GM18907 (cell line): ENCODE results near the gene CAPN13.

Source experiments
- ATAC-seq: cut with Tn5 transposase; IDR thresholded peaks from one replicate; pipeline ENCODE4 v1.9.1; 2021; ENCODE audit warnings: mild to moderate bottlenecking, moderate library complexity; ENCODE audit not compliant: unreplicated experiment

The CAPN13 gene

GRCh38 chr2:30686000-30686399 is 121.2 kb downstream of the CAPN13 start:
- no peak for ATAC-seq

DNA sequence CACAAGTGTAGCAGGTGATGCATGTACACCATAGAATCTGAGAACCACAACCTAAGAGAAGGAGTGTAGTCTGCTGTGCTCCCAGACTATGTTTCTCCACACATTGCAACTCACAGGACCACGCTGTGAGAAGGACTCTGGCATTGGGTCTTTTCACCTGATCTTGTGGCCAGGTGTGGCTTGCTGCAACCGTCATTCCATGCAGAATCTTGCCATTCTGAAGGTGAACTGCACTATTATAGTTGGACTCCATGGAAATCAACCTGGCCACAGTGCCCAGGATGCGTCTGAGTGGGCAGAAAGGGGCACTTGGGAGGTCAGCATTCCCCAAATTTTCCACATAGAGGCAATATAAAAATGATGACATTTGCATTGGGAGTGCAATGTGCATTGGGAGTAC is 122.2 kb downstream of the CAPN13 start:
- no peak for ATAC-seq

DNA sequence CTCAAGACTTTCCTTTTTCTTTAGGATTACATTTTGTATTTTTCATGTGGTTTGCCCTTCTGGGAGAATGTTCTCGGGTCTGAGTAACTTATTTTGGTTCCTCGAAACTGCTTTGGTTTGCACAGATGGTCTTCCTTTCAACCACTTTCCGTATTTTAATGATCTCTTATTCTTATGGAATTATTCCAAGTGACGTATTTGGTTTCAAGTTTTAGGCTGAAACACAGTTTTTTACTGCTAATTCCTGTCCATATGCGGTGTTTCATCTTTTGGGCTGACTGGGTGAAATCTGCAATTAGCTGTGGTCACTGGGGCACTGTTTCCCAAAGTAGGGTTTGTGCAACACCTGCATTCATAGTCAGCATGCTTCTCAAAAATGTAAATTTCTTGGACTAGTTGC is 122.7 kb downstream of the CAPN13 start:
- no peak for ATAC-seq

DNA sequence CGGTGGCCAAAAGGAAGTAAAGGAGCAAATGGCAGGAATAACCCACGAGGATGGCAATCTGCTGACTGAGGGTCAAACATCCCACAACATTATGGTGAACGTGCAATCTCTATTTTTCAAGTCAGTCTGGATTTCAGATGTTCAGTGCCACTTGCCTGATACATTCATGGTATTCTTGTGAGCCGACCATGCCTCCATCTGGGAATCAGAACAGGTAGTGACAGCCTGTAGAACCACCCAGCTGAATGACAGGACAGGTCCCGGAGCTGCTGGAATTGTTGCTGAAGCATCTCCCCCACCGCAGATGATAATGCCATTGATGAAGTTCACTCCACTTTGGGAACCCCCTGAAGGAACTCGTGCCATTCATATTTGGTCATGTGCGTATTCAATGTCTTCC is 123.2 kb downstream of the CAPN13 start:
- no peak for ATAC-seq

GRCh38 chr2:30683236-30683956 is 123.8 kb downstream of the CAPN13 start:
- ATAC-seq = no peak

DNA sequence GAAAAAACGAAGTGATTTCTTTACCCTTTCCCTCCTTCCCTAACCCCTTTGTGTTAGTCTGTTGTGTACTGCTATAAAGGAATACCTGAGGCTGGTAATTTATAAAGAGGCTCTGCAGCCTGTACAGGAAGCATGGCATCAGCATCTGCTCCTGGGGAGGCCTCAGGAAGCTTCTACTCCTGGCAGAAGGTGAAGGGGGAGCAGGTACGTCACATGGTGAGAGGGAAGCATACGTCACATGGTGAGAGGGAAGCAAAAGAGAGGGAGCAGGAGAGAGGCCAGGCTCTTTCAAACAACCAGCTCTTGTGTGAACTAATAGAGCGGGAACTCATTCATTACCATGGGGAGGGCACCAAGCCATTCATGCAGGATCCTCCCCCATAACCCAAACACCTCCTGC is 126.2 kb downstream of the CAPN13 start:
- no peak for ATAC-seq

GRCh38 chr2:30680121-30680520 is 127.1 kb downstream of the CAPN13 start:
- ATAC-seq = no peak

DNA sequence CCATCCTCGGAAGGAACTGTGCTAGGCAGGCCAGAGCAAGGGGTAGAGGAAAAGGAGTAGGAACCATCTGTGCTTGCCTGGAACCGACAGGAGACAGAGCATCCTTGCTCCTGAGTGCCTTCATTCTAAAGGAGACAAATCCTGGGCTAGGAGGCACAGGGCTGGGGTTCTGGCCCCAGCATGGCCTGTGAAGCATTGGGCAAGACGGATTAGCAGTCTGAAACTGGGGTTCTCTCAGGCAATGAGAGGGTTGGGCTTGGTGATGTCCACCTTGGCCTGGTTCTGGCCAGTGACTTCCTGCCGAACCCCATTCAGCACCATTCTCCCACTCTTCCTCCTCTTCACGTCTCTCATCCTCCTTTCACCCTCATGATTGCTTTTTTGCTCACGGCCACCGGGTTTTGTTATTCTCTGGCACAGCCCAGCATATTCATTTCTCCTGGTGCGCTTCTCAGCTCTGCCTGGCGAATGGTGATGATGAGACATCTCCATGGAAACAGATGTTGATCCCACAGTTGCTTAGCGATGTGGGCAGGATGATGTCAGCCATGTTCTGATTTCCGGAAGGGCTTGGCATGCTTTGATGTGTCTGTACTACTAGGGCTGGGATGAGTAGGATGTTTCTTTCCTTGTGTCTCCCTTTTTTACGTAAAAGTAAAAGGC is 127.7 kb downstream of the CAPN13 start:
- ATAC-seq = no peak

- ATAC-seq = no peak
Observed at GRCh38 chr2:30678410-30679137, 128.7 kb downstream of the CAPN13 start.

GRCh38 chr2:30677861-30678385 is 129.3 kb downstream of the CAPN13 start:
- no peak for ATAC-seq

DNA sequence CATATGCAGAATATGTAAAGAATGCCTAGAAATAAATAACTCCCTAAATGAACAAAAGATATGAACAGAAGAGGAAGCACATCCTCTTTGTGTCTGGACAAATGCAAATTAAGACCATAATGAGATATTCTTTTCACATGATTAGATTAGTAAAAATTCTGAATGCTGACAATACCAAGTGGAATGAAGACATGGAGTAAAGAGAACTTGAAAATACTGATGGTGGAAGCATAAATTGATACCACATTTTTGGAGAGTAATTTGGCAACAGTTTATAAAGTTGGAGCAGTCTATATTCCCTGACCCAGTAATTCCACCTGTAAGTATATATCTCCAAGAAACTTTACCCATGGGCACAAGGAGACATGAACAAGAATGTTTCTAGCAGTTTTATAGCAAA is 130.0 kb downstream of the CAPN13 start:
- ATAC-seq = no peak

- no peak for ATAC-seq
Observed at GRCh38 chr2:30675758-30676157, 131.5 kb downstream of the CAPN13 start.

GRCh38 chr2:30673127-30673526 is 134.1 kb downstream of the CAPN13 start:
- no peak for ATAC-seq
